Right lobe of liver (tissue), 6 donors: Measurements from ENCODE around the gene C9orf72. TPM values are rescaled to one million over a fixed set of nuclear protein-coding genes. Genes with fewer than 3 reads are reported as not detected.

Experiments used
- ATAC-seq, 4 donors: fragments of 200-7000 bp; cut with Tn5 transposase; one replicate each; pipeline ENCODE4 v1.9.1; 2020; ENCODE audit warnings: mild to moderate bottlenecking in 4 of 4, moderate library complexity in 4 of 4
- DNase-seq, 3 donors: peaks; one replicate each; pipeline ENCODE4 v3.0.0-alpha.2; 2020
- H3K27ac ChIP-seq, 3 donors: fragments of 200-600 bp; one replicate each; pipeline ENCODE4 v1.8.0; 2022
- H3K27me3 ChIP-seq, 2 donors: fragments of 200-600 bp; one replicate each; pipeline ENCODE4 v1.8.0; 2022
- H3K36me3 ChIP-seq, 4 donors: fragments of 200-600 bp; sonication (generic) in 1 of 4; one replicate each; pipeline versions ENCODE4 v1.5.1 to v1.8.0; 2017 to 2022; ENCODE audit warnings: control low read depth in 1 of 4
- H3K4me1 ChIP-seq, 4 donors: fragments of 200-600 bp; sonication (generic) in 1 of 4; one replicate each; pipeline versions ENCODE4 v1.5.1 to v1.8.0; 2017 to 2022; ENCODE audit warnings: control low read depth in 1 of 4
- H3K4me3 ChIP-seq, 3 donors: fragments of 200-600 bp; one replicate each; pipeline ENCODE4 v1.8.0; 2022
- H3K9me3 ChIP-seq, 4 donors: fragments of 200-600 bp; sonication (generic) in 1 of 4; one replicate each; pipeline versions ENCODE4 v1.5.1 to v1.8.0; 2017 to 2022; ENCODE audit warnings: control low read depth in 1 of 4
- POLR2A ChIP-seq: fragments of 450-650 bp; IDR thresholded peaks from one replicate; pipeline ENCODE4 v1.6.1; 2017; ENCODE audit warnings: antibody characterized with exemption, mild to moderate bottlenecking
- WGBS: methylation state at CpG from one replicate; pipeline ENCODE4 v1.1.6; 2018; ENCODE audit warnings: low coverage, low lambda C conversion rate; ENCODE audit not compliant: insufficient coverage; ENCODE audit errors: missing lambda C conversion rate; 5-methylcytosine and 5-hydroxymethylcytosine counted together
- intact Hi-C, 2 donors: fragments of 100-400 bp; cut with DNase I; formaldehyde crosslinking; loops; one replicate each; pipeline versions ENCODE4 v1.11.2 to v1.14.1; 2022
- total RNA-seq, 6 experiments: library from RNA; depleted of rRNA in 2 of 6; stranded (reverse); fragments of >200 nt in 2 of 6; fragmentation: NEBNext Ultra II Directional in 3 of 6; extraction: Animal tissue kit (Norgen Biotek cat#: 25700) in 3 of 6; gene quantifications; one replicate each; pipeline versions ENCODE4 v1.1.0 to v1.2.4, GENCODE V29; 2016 to 2023
- TF ChIP-seq, protein P1 (sequence below), 4 donors: fragments of 200-600 bp in 3 of 4; fragments of 450-650 bp in 1 of 4; IDR thresholded peaks; one replicate each; pipeline versions ENCODE4 v1.5.1 to v1.8.0; 2016 to 2022; ENCODE audit warnings: antibody characterized with exemption in 4 of 4, mild to moderate bottlenecking in 2 of 4
- donor health status: DM: no; HTN: yes; CAD: no.
- donor health status: DM: no; HTN: no; CAD: no.
- donor health status: DM: no; HTN: no; CAD: no.
- donor health status: DM: no; HTN: yes; CAD: no.
- donor health status: DM: no; HTN: yes; CAD: no.

The C9orf72 gene
- total RNA-seq, 6 experiments from 2014 or later, result 4.9 to 7.7 (median 6.8) TPM

DNA sequence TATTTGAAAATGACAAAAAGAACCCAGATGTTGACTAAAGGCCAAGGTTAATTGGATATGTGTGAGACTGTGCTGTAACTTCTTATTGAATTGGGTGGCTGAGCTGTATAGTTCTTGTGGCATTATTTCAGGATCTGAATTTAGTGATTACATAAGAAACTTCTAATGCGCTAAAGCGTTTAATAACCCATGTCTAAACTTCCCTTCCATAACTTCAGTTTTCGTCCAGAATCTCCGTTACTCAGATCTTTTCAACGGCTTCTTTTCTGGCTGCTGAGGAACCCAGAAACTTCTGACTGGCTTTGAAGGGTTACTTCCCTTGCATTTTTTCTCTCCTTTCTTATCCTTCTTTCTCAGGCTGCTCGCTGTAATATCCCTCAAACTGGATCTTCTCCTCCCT, 28.1 kb upstream of the C9orf72 start:
- intact Hi-C loops, result no loop called here
- Histone ChIP-seq H3K27ac (no peak overlapping the region), H3K4me1 (no peaks in the 10 kb centered on the region), H3K9me3 (no peaks in the 10 kb centered on the region), H3K4me3 (no peak overlapping the region), H3K27me3 (no peaks in the 10 kb centered on the region), H3K36me3 (no peaks in the 10 kb centered on the region)
- no peak for DNase-seq
- 49% methylated on average over 6 of the region's 6 CpGs for WGBS
- no peak for TF ChIP-seq POLR2A
- TF ChIP-seq, protein P1, sequence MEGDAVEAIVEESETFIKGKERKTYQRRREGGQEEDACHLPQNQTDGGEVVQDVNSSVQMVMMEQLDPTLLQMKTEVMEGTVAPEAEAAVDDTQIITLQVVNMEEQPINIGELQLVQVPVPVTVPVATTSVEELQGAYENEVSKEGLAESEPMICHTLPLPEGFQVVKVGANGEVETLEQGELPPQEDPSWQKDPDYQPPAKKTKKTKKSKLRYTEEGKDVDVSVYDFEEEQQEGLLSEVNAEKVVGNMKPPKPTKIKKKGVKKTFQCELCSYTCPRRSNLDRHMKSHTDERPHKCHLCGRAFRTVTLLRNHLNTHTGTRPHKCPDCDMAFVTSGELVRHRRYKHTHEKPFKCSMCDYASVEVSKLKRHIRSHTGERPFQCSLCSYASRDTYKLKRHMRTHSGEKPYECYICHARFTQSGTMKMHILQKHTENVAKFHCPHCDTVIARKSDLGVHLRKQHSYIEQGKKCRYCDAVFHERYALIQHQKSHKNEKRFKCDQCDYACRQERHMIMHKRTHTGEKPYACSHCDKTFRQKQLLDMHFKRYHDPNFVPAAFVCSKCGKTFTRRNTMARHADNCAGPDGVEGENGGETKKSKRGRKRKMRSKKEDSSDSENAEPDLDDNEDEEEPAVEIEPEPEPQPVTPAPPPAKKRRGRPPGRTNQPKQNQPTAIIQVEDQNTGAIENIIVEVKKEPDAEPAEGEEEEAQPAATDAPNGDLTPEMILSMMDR (IDR thresholded peaks at IDR 0.05), result no peak
- peak in 2 of 4 donors; percentile 38 to 41 for ATAC-seq

DNA sequence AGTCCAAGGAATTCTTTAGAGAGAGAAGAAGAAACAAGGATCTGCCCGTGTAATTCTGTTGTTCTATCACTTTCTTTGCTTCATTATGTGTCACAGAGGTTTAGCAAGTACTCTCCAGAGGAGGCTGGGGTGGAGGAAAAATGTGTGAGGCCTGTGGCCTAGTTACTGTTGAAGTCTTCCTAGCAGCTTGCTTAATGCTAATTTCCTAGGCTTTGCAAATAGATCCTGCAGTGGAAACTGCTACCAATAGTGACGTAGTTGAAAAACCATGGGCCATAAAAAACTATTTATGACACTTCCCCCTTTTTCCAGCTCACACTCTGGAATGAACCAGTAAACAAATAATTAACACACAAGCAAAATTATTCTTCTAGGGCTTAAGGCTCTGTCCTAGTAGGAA, 27.0 kb upstream of the C9orf72 start:
- WGBS, result 26% methylated on average over 2 of the region's 2 CpGs
- intact Hi-C loops, result no loop called here
- Histone ChIP-seq H3K4me1 (no peaks in the 10 kb centered on the region), H3K9me3 (no peaks in the 10 kb centered on the region), H3K27ac (peak overlapping the region in 2 of 3 donors; percentile 7 to 9), H3K36me3 (no peaks in the 10 kb centered on the region), H3K4me3 (no peak overlapping the region), H3K27me3 (no peaks in the 10 kb centered on the region)
- DNase-seq (no peak), ATAC-seq (peak in 3 of 4 donors; percentile 30 to 66 (median 42))
- TF ChIP-seq, protein P1 (IDR thresholded peaks at IDR 0.05), result no peak
- TF ChIP-seq POLR2A, result no peak

DNA sequence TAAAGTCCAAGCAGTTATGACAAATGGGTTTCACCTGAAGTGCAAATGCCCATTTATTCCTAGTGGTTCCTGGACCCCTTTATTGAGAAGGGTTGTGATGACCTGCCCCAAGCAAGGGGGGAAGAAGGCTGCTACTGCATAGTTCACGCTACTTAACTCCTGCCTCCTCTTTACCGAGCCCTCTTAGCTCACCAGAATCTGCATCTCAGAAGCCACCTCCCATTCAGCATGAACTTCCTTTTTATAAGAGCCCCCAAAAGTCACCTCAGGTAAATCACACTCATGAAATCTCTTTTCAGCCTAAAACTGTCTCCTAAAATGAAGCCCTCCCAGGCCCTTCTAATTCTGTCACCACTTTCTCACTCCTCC, 26.6 kb upstream of the C9orf72 start:
- no peak overlapping the region for H3K4me3 ChIP-seq
- WGBS, result 70% methylated on average over 1 of the region's 2 CpGs
- intact Hi-C loops, result no loop called here
- H3K9me3 ChIP-seq, result no peaks in the 10 kb centered on the region
- H3K4me1 ChIP-seq, result no peaks in the 10 kb centered on the region
- TF ChIP-seq, protein P1 (IDR thresholded peaks at IDR 0.05), result no peak
- TF ChIP-seq POLR2A, result no peak
- DNase-seq (no peak), ATAC-seq (peak in 2 of 4 donors; percentile 12 to 32)
- H3K36me3 ChIP-seq, result no peaks in the 10 kb centered on the region
- H3K27ac ChIP-seq, result peak overlapping the region in 1 of 3 donors; percentile 9
- H3K27me3 ChIP-seq, result no peaks in the 10 kb centered on the region

DNA sequence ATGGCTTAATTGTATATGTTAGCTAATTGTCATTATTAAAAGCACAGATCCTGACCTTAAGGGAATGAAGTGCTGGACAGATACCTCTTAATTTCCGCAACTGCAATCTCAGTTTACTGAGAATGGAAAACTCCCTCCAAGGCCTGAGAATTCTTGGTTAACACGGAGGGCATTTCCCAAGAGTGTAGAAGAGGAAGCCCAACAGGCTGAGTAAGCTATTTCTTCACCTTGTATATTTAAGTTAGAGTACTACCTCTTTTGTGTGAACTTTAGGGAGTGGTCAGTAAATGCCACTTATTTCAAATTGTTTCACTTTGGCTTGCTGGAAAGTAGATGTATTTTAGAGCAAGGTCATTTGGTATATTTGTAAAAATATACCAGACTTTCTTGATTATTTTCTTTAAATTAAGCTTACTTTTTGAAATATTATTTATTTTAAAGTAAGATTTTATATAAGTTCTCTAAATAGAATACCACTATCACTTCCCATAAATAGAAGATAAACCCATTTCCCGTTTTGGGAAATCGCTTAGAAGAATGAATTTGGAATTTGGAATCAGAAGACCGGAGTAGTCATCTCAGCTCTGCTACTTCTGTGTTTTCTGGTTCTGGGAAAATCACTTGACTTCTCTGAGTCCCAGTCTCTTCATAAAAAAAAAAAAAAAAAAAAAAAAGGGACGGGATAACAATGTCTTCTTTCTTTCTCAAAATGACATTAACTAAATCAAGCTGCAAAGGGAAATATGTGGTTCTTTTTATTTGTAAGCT, 26.0 kb upstream of the C9orf72 start:
- intact Hi-C loops, result no loop called here
- Histone ChIP-seq H3K36me3 (no peaks in the 10 kb centered on the region), H3K27me3 (no peaks in the 10 kb centered on the region), H3K9me3 (no peaks in the 10 kb centered on the region), H3K27ac (peak overlapping the region in 1 of 3 donors; percentile 9), H3K4me1 (no peaks in the 10 kb centered on the region), H3K4me3 (no peak overlapping the region)
- ATAC-seq (peak in 3 of 4 donors; percentile 40 to 61 (median 55)), DNase-seq (no peak)
- no peak for TF ChIP-seq POLR2A
- TF ChIP-seq, protein P1 (IDR thresholded peaks at IDR 0.05), result no peak
- WGBS, result 50% methylated on average over 6 of the region's 6 CpGs
